ENCODE measurements around the gene HAO2.

HAO2 gene

GRCh38 chr1:119380304-119380703, 11.7 kb downstream of the HAO2 start:
- no peak for DNase-seq (ENCODE audit: low read depth)

GRCh38 chr1:119380983-119381662, 12.5 kb downstream of the HAO2 start:
- no peak for DNase-seq (ENCODE audit: low read depth)

DNA sequence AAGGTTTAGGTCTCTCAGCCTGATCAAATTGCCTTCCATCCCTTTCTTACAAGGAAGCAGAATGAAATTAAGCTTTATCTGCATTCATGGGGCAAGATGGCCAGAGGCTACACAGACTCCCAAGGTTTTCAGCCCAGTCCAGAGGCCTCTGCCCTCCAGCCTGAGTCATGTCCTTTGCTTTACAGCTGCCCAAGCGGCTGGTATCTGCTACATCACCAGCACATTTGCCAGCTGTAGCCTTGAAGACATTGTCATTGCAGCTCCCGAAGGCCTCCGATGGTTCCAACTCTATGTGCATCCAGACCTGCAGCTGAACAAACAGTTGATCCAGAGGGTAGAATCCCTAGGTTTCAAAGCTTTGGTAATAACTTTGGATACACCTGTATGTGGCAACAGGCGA, 16.0 kb downstream of the HAO2 start:
- DNase-seq (ENCODE audit: low read depth): no peak

DNA sequence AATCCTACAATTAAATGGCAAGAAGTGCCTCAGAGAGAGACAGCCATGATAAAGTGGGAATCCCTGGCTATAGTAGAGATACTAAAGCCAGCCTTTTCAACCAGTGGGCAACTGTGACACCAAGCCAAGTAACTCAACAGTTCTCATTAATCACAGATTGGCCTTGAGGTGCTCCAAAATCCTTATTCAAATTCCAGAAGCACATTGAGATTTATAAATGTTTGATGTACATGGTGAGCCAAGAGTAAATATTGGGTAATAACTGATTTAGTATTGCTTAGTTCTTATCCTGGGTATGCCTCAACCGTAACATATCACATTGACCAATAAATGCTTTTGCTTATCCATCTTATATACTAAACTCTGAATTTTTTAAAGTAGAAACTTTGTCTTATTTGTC, 17.1 kb downstream of the HAO2 start:
- DNase-seq (ENCODE audit: low read depth): no peak

DNA sequence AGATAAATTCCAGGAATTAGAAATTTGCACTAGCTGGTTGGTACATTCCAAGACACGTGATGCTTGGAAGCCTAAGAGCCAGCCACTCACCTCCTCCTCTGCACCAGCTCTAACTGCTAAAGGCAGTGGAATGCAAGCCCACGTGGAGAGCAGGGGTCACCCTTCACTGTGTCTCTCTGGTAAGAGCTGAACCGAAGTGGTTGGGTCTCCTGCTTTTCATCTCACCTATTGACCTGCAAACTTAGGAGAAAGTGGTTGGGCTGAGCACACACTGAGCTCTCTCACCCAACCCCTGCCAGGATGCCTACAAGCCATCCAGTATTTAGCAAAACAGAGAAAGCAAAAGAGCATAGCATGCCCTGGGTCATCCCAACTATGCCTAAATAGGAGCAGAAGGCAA, 19.3 kb downstream of the HAO2 start:
- DNase-seq (ENCODE audit: low read depth): no peak

DNA sequence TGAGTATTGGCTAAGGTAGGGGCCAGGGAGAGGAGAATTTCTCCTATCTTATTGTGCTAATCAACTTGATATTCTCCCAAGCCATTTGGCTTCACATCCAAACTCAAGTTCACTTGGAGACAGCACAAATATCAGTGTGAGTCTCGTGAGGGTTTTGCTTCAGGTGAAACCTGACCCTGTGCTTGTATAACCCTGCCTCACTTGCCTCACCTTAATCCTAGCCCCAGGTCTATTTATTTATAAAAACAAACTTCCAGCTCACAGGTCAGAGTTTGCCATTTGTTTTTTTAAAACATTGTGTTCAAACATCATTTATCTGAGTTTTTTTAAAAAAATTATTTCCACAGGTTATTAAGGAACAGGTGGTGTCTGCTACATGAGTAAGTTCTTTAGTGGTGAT, 19.9 kb downstream of the HAO2 start:
- DNase-seq (ENCODE audit: low read depth): no peak

DNA sequence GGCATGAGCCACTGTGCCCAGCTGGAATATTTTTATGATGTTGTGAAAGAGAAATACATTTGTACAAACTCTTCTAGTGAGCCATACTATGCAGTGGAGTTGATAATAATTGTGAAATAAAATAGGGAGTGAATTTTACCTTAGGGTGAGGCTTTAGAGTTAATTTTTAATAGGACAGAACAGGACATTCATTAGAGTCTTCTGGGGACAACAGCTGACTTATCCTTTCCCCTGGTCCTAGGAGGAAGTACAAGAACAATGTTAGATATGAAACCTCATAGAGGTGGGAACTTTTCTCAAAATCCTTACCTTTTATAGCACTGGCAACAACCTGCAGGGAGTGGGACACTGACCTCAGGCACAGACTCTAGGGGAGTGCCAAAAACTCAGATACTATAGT, 21.9 kb downstream of the HAO2 start:
- no peak for DNase-seq (ENCODE audit: low read depth)

DNA sequence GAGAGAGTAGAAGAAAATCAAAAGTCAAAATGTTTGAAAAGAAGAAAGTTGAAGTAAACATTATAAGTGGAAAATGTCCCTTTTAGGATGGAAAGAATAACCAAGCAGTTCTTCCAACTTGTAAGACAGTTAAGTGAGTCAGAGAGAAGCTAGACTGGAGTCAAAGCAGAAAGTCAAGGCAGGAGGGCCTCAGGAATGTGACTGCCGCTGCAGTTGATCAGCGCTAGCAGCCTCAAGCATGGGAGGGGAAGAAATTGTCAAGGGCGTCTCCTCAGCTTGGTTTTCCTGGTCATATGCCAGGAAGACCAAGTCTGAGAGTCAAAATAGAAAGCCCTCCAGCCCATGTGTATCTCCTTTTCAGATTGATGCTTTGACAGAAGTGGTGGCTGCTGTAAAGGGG, 23.2 kb downstream of the HAO2 start:
- DNase-seq (ENCODE audit: low read depth): no peak

DNA sequence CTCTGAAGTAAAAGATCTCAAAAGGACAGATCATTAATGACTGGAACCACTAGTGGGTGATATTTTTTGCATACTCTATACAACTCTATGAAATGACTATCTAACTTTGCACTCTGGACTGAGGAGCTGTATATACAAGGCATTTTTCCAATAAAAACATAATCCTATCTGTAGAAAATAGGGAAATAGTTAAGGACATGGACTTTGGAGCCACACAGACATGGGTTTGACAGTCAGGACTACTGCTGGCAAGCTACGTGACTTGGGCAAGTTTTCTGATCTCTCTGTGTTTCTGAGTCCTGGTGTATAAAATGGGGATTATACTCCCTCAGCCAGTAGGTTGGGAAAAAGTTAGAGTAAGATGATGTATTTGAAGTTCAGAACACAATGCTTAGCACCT, 25.5 kb downstream of the HAO2 start:
- DNase-seq (ENCODE audit: low read depth): no peak

DNA sequence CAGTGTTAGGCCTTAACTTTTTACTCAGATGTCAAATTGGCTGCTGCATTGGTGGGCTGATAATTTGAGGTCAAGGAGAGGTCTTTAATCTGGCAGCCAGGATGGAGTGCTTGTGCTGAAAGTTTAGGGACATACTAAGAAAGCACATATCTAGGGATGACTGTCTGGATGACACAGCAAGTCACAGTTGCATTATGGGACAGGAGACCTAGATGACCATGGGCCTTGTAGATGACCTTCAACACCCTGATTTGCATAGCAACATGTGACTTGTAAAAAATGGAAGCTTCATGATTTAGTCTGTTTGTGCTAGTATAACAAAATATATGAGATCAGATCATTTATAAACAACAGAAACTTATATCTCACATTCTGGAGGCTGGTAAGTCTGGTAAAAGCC, 28.4 kb downstream of the HAO2 start:
- DNase-seq (ENCODE audit: low read depth): no peak

- DNase-seq (ENCODE audit: low read depth): no peak
Measured at GRCh38 chr1:119397986-119398385, 29.4 kb downstream of the HAO2 start.

DNA sequence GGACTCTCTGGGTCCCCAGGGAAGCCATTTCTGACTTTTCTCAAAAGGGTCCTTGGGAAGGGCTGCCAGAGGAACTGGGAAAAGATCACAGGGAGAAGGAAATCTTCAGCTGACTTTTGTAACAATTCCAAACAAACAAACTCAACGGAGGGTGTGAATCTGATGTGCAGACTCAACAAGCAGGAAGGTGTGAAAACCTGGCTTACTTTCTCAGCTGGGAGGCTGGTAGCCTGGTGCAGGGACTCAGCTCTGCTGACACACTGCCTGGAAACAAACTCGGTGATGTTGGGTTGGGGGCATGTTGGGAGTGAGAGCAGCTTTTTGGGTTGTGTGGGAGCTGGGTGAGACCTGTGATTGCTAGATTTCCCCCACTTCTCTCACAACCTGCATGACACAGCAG, 36.2 kb downstream of the HAO2 start:
- DNase-seq (ENCODE audit: low read depth): no peak

DNA sequence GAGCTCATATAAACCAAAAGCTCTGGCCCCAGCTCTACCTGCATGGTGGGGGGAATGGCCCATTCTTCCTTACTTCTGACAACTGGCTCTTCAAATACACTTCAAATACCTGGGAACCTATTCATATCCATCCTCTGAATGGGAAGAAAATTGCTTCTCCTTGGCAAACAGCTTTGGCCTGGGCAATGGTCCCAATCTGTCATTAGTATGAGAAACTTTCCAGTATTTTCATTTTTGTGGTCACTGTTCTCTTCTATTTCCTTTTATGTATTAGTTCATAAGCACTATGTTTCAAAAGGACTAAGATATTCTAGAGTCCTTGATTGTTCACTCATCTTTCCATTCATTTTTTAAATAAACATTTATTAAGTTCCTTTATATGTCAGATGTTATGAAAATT, 41.1 kb downstream of the HAO2 start:
- DNase-seq (ENCODE audit: low read depth): no peak

DNA sequence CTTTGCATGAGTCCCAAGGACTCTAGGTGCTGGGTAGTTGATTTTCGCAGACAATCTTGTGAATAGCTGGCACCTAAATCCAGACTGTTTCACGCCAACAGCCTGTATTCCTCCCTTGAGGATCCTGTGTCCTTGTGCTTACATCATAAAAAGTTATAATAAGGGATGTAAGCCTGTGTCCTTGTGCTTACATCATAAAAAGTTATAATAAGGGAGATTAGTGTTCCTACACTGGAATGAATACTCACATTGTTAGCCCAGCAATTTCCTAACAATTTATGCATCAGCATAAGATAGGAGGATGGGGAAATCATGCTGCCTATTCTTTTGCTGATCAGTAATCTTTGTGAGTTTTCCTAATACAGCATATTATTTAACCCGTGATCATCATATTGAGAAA, 42.4 kb downstream of the HAO2 start:
- DNase-seq (ENCODE audit: low read depth): no peak

DNA sequence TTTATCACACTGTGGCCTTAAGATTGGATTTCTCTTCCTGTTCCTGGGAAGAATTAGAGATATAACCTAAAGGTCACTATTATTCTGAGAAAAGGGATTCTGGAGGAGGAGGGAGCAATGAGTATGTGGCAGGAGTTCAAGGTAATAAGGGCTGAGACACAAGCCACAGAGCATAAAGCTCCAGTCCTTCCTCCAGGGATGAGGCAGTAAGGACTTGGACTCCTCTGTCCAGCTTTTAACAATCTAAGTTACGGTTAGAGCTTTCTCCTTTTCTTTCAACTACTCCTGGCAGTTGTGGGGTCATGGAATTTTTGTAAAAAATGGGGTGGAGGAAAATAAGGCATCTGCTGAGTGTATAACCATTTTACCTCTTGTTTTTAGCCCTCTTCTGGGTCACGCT, 46.4 kb downstream of the HAO2 start, which contains the start of gene HSD3B2:
TSS of gene HSD3B2 (plus strand) at position 201 of the 400 bp plus-strand sequence. CDS start 270 bp downstream, outside the sequence.
- DNase-seq (ENCODE audit: low read depth): no peak

- DNase-seq (ENCODE audit: low read depth): no peak
Measured at GRCh38 chr1:119416006-119416640, 47.5 kb downstream of the HAO2 start.

- DNase-seq (ENCODE audit: low read depth): no peak
Measured at GRCh38 chr1:119419109-119419508, 50.5 kb downstream of the HAO2 start.

DNA sequence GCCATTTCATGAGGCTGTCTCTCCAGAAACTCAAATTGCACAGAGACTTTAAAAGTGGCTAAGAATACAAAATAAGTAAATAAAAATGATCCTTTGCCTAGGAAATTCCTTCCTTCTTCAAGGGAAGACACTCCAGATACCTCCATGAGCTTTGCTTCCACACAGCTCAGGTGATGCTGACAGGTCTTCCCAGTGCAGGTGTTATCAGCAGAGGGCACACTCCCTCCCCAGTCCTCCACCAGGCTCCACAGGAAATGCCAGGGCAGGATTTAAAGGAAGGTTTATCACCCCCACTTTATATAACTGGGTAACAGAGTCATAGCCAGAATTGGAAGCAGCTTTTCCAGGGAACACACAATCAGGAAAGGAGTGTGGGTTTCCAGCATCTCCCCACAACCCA, 52.1 kb downstream of the HAO2 start:
- DNase-seq (ENCODE audit: low read depth): no peak

DNA sequence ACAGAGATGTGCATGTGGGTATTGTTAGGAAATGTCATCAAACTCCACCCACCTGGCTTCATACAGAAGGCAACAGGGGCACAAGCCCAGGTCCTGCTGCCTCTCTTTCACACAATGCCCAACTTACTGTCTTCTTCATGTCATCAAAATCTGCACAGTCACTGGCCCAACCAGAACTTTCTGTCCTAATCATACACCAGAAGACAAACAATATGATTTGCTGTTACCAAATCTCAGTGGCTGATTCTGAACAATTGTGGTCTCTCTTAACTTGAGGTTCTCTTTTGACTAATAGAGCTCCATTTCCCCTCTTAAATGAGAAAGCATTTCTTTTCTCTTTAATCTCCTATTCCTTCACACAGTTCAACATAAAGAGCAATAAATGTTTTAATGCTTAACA, 54.0 kb downstream of the HAO2 start:
- no peak for DNase-seq (ENCODE audit: low read depth)

DNA sequence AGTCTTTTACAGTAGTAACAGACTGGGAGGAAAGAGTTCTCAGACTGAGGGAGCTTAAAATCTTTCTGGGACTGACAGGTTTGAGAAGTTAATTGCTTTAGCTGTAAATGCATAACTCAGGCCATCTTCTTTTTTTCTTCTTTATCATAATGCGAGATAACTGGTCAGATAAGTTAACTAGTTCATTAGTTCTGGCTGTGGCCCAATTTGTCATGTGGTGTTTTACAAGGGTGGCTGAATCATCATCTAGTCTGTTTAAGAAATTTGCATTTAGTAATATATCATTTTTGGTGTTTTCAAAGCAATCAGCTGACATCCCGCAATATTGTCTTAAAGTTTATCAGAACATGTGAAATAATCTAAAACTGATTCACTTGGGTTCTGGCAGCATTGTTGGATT, 60.4 kb downstream of the HAO2 start:
- no peak for DNase-seq (ENCODE audit: low read depth)

GRCh38 chr1:119429687-119430086, 61.1 kb downstream of the HAO2 start:
- no peak for DNase-seq (ENCODE audit: low read depth)

DNA sequence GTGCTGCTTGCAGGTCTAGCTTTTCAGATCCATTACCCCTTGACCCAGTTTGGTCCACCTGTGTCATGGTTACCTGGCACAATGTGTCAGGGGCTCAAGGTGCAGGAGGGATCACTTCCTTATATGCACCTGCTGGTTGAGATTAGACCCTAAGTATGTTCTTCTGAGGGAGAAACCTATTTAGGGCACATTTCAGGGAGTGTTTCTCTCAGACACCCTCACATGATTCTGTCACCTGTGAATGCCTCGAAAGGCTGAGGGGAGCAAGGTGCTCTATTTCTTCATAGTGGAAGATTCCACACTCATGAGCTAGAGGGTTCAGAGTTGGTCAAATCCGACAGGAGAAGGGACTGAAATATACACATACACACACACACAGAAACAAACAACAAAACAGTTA, 61.9 kb downstream of the HAO2 start:
- DNase-seq (ENCODE audit: low read depth): no peak

DNA sequence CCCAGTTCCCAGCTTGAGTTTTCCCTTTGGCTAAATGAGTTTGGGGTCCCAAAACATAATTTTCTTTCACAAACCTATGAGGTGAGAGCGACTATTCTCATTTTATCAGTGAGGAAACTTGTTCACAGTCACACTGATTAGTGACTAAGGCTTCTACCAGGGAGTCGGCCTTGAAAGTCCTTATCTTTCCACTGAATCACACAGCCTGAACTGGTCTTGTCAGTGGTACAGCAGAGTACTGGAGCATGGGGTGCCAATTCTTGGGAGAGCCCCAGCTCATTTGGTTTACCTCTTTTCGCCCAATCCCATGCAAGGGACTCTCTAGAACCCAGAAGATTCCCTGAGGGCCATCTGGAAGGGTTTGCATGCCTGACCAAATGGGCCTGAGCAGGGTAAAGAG, 63.3 kb downstream of the HAO2 start:
- no peak for DNase-seq (ENCODE audit: low read depth)

DNA sequence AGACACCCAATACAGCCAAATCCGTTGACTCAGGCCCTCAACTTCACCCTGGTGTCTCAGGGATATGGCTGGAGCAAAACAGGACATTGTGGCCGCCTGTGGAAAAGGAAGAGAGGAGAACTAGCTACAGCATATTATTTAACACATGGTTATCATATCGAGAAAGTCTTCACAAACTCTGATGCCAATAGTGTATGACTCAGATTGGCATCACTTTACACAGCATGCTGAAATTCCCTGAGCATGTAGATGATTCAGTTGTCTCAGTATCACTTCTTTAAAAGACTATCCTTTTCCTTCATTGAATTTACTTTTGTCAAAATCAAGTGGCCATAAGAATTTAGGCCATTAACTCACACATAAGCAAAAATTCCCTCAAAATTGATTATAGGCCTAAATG, 66.5 kb downstream of the HAO2 start:
- DNase-seq (ENCODE audit: low read depth): no peak
